HG02571 (cell line): ENCODE results near the gene SLC8B1.
A peak's percentile ranks its signal among the peaks of the same experiment; 100 is the strongest.

Experiments used
- ATAC-seq: cut with Tn5 transposase; IDR thresholded peaks from one replicate; pipeline ENCODE4 v1.9.1; 2021; ENCODE audit warnings: mild to moderate bottlenecking, moderate library complexity; ENCODE audit not compliant: unreplicated experiment

SLC8B1 gene

DNA sequence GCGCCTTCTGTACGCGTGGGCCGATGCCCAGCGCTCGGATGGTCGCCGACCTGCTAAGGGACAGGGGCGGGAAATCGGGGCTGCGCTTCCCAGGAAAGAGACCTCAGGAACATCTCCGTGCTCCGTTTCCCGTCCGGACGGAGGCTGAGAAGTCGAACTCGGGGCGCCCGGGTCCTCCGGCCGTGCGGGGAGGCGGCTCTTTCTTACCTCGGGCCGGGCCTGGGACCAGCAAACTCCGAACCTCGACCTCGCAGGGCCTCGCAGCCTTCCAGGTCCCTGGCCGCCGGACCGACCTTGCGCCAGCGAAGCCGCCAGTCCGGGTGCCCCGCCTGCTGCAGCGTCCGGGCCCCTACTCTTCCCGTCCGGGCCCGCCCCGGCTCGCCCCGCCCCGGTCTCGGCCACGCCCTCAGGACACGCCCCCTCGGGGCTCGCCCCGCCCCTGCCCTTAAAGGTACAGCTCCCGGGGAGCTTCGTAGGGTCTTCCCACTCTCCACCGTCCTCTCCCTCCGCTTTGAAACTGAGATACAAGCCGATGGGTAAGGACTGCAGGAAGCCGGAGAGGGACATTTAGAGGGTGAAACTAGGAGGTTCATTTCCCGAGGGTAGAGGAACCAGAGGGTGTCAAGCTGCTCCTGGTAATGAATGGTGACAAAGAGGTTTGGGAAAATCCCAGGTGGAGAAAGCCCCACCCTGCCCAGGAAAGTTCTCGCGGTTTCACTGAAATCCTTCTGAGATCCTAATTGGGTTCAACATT lies at the start of gene SLC8B1:
TSS of gene SLC8B1 (minus strand) at position 324 of the 754 bp plus-strand sequence. CDS start 2,231 bp downstream, outside the sequence.
- peak; percentile 91 for ATAC-seq

- ATAC-seq: no peak
Measured at GRCh38 chr12:113382206-113382605, 47.3 kb upstream of the SLC8B1 start.

- ATAC-seq: no peak
Measured at GRCh38 chr12:113381220-113381619, 46.3 kb upstream of the SLC8B1 start.

GRCh38 chr12:113378291-113378690 lies 43.4 kb upstream of the SLC8B1 start:
- ATAC-seq: no peak

- no peak for ATAC-seq
Measured at GRCh38 chr12:113374823-113375428, 40.0 kb upstream of the SLC8B1 start.

- no peak for ATAC-seq
Measured at GRCh38 chr12:113373969-113374368, 39.1 kb upstream of the SLC8B1 start.

DNA sequence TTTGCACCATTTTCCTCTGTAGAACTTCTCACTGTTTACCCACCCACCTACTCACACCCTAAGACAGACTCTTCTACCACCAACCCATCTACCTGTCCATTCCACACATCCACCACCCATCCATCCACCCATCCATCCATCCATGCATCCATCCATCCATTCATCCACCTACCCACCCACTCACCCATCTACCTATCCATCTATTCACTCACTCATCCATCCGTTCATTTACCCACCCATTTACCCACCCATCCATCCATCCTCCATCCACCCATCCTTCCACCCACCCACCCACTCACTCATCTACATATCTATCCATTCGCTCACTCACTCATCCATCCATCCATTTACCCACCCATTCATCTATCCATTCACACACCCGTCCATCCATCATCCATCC lies 38.5 kb upstream of the SLC8B1 start:
- ATAC-seq: no peak

- ATAC-seq: no peak
Measured at GRCh38 chr12:113372371-113372770, 37.5 kb upstream of the SLC8B1 start.

- no peak for ATAC-seq
Measured at GRCh38 chr12:113371808-113372207, 36.9 kb upstream of the SLC8B1 start.

- no peak for ATAC-seq
Measured at GRCh38 chr12:113370923-113371682, 36.2 kb upstream of the SLC8B1 start.

DNA sequence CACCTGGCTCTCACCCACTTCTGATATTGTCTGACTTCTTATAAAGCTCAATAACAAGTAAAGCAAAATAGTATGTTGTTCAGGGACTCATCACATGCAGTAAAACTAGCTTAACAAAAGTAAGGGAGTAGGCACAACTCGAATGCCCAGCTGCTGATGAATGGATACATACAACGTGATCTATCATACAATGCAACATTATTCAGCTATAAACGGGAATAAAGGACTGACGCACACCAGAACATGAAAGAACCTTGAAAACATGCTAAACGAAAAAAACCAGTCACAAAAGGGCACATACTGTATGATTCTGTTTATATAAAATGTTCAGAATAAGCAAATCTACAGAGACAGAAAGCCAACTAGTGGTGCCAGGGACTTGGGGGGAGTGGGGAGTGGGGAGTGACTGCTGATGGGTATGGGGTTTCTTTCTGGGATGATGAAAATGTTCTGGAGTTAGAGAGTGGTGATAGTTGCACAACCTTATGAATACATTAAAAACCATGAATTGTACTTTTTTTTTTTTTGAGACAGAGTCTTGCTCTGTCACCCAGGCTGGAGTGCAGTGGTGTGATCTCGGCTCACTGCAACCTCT lies 34.6 kb upstream of the SLC8B1 start:
- no peak for ATAC-seq

DNA sequence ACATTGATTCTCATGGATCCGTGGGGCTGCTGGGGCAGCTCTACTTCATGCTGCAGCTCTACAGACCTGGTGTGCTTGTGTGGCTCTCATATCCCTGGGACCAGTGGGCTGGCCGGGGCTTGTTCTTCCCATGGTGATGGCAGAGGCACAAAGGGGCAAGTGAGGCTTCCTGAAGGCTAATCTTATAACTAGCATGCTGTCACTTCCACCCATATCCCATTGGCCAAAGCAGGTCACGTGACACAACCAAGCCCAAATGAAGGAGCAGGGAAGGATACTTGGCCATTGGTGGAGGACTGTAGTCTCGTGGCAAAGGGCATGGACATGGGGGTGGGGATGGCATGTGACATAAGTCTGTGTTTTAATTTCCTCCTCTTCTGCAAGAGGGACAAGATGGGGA lies 33.4 kb upstream of the SLC8B1 start:
- no peak for ATAC-seq

- ATAC-seq: no peak
Measured at GRCh38 chr12:113366827-113367226, 31.9 kb upstream of the SLC8B1 start.

- no peak for ATAC-seq
Measured at GRCh38 chr12:113365639-113366395, 30.9 kb upstream of the SLC8B1 start.

DNA sequence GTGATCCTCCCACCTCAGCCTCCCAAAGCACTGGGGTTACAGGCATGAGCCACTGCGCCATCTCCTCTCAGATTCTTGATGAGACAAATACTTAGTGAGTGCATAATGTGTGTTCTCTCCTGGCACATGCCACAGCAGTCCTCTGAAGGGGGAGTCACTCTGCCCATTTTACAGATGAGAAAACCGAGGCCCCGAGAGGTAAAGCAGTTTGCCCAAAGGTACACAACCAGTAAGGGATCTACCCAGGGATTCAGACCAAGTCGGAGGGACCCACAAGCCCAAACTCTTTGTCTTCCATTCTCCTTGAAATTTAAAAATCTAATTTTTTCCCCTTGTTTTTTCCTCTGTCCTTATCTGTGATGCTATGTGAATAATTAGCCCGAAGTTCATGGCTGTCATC lies 29.8 kb upstream of the SLC8B1 start:
- ATAC-seq: no peak

- ATAC-seq: no peak
Measured at GRCh38 chr12:113361574-113362370, 26.9 kb upstream of the SLC8B1 start.

DNA sequence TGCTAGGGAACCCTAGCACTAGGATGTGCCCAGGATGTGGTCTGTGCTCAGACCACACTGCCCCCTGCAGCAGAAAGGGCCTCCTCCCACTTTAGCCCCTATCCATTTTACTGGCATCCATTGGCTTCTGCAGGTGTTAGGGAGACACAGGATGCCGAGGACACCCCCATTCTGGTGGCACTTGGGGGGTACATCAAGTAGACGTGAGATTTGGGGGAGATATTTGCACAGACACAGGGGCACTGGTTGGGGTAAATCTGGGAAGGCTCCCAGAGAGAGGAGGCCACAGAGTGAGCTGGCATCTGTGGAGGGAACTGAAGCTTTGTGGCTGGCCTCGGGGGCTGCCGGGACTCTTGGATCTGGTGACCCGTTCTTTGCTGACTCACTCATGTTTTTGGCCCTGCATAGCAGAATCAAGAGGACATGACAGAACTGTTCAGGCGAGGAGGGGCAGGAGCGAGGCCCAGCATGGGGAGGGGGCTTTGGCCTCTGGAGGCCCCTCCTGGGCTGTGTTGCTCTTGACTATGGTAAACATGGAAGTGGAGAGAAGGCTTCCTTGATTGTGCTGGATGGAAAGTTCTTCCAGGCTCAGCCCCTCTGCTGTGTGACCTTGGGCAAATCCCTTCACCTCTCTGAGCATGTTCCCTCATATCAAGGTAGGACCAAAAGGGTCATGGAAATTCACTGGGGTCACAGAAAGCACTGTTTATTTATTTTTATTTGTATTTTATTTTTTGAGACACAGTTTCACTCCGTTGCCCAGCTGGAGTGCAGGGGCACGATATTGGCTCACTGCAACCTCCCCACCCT lies 25.2 kb upstream of the SLC8B1 start:
- ATAC-seq: no peak

DNA sequence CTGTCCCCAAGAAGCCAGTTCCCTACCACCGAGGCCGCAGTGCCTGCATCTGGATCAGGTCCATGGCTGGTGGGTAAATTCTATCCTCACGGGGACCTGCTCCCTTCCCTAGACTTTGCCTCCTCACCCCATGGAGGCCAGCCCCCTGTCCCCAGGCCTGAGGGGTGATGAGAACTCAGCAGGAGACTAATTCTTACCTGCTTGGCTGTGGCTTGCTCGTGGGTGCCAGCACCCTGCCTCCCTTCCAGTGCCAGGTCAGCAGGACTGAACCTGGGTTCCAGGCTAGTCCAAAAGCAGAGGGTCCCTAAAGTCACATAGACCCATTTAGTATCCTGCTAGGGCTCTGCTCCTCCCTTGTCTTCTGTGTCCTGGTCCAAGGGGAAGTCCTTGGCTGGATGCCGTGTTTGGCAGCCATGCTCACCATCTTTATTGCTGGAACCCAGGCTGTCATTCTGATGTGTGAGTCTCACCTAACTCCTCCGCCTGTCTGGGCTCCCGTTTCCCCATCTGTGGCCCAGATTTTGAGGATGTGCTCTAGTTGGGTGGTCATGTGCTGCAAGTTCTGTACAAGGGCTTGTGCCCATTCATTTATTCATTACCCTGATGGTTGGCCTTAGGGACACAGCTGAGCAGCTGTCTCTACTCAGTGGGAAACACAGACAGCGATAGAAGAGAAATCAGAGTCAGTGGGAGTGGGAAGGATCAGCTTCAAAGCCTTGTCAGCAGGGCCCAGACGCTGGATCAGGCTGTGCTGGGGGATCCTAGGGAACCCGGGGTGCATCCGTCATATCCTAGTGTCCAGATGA lies 24.4 kb upstream of the SLC8B1 start:
- no peak for ATAC-seq
